GM19238 (cell line): ENCODE results near the gene STK24.

ENCODE experiments used
- DNase-seq: peaks from one replicate; pipeline ENCODE4 v3.0.0; 2011; ENCODE audit warnings: low spot score; ENCODE audit not compliant: insufficient read length

STK24 gene

DNA sequence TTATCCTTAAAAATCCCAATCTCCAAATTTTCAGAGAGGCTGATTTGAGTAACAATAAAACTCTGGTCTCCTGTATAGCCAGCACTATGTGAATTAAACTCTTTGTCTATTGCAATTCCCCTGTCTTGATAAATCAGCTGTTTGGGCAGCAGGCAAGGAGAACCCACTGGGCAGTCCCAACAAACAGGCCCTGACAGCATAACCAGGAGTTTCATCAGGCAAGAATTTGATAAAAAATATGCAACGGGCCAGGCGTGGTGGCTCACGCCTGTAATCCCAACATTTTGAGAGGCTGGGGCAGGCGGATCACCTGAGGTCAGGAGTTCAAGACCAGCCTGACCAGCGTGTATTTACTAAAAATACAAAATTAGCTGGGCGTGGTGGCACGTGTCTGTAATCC is 42.1 kb downstream of the STK24 start:
- DNase-seq, result no peak

DNA sequence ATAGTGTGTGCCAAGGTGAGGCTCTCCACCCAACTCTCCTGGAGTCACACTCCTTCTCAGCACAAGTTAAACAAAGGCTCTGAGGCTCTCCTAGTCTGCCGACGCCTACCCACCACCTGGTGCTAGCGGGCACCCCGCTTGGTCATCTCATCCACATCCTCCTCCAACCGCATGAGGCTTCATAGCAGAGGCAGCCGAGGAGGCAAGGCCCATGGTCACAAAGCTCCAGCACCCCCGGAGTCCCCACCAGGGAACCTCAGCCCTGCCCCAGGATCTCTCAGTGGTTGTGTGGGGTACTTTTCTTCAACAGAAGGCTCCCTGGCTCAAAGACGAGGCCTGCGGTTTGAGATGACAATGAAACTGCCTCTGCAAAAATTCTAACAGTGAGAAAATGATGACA is 43.0 kb downstream of the STK24 start:
- DNase-seq, result no peak

DNA sequence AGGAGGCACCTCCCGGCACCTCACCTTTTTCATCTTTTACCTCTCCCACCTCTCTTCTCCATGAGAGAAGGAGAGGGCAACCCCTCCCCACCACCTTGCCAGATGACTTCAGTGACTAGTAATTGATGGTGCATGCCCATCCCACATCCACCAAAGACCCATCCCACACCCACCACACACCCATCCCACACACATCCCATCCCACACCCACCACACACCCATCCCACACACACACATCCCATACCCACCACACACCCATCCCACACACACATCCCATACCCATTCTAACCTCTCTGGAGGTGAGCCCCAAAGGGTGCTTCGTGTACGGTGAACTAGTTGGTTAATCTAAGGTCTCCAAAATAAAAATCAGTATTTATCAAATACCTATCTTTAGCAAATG is 44.7 kb downstream of the STK24 start:
- no peak for DNase-seq

DNA sequence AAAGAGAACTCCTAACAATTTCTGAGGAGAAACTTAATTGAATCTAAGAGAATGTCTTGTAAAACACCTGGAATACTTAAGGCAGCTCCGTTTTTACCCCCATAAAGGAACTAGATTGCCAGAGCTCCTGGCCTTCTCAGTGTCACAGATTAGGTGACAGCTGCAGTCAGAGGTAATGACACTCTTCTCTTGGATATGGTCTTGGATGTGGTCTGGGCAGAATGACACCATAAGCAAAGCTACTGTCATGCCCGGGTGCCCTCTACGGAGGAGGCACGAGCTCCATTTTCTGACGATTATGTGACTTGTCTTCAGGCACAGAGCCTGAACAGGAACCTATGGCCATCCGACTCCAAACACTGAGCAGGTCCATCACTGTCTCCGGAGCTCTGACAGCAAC is 46.7 kb downstream of the STK24 start:
- DNase-seq, result no peak

DNA sequence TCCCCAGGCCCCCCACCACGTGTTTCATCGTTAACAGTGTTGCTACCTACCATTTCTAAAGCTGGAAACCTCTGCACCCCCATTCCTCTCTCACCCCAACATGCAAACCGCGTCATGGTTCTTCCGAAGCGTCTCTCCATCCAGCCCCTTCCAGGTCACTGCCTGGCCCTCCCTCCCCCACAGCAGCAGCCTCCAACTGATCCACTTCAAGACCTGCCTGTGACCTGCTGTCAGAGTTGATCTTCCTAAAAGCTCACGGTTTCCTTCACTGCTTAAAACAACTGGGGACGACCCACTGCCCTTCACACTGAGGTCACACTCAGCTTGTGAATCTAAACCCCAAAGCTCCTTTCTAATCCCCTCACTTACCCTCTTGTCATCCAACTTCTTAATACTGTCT is 47.7 kb downstream of the STK24 start:
- DNase-seq, result no peak

DNA sequence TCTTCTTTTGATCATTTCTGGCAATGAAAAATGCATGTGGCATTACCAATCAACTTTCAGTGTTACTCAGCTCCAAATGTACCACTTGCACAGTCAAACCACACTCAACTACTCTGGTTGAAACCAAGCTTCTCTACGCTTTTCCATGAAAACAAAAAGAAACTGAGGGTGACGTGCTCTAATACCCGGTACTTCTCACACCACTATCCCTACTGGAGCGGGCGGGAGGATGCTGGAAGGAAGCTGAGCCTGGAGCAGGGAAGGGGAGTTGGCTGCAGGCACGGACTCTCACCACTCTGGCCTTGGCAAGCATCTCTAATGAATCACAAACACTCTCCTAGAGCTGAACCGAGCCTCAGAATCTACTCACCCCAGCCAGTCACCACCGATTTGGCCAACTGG is 48.2 kb downstream of the STK24 start:
- DNase-seq, result no peak

DNA sequence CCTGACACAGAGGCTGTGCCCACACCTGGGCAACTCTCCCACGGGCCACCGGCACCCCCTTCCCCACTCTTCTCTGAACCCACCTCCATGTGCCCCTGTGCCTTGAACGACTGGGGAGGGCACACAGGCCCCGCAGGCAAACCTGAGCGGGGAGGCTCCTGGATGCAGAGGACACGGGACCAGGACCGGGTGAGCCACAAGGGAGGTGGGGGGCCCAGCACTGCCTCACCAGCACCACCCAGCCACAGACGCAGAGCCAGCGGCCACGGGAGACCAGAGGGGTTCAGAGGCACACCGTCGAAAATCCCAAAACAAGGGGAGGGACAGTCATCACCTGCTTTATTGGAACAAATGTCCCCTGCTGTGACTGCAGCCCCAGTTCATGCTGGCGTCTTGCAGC is 49.4 kb downstream of the STK24 start:
- DNase-seq, result no peak

DNA sequence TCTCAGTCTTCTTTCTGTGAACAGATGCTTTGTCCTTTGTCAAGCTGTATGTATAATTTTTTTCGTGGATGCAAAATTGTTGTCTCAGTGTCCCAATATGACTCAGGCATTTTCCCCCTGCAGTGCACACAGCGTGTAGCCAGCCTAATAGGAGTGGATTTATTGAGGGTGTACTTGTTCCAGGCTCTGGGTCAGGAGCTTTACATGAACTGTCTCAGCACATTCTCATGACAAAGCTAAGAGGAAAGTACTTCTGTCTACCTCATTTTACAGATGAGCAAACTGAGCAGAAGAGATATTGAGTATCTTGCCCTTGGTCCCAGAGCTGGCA is 50.8 kb downstream of the STK24 start:
- no peak for DNase-seq

DNA sequence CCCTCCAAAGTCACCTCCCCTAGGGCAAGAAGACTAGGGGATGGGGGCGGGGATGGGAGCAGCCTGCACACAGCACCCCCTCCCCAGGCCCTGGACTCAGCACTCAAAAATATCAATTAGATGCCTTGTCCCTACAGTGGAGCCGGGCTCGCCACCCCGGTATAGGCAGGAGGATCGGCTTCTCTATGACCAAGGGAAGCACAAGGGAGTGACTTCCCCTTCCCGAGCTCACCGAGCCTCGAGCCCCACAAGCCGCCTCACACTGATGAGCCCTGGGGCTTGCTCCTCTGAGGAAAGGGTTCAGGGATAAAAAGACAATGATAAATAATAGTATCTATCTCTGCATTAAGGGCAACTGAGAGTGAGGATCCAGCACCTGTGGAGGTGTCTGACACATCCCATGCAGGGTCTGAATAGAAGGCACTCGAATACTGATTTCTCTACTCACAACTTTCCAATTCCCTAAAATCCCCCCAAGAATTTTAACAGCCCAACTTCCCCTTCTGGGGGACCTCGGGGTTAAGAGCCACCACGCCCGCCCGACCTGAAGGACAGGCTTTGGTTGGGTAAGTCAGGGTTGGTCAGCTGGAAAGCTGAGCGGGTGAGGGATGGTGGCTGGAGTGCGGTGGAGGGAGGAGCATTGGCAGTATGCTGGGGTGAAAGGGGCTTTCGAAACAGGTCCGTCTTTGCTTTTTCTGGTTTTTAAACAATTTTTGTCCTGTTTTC is 51.3 kb downstream of the STK24 start:
- no peak for DNase-seq

DNA sequence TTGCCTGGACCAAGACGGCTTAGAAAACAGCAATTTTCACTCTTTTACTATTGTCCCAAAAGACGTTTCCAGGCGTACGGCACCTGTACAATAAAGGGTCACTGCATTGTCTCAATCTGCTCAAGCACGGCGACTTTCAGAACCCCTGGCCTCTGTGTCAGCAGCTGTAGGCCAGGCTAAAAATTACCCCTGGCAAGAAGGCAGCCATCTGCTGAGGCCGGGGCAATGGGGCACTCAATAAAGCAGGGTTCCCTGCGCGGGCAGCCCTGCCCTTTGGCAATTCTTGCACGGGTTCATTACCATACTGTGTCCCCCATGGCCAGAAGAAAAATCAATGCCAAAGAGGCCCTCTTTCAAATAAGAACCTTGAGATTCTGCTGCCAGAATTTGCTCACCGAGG is 52.1 kb downstream of the STK24 start:
- no peak for DNase-seq

DNA sequence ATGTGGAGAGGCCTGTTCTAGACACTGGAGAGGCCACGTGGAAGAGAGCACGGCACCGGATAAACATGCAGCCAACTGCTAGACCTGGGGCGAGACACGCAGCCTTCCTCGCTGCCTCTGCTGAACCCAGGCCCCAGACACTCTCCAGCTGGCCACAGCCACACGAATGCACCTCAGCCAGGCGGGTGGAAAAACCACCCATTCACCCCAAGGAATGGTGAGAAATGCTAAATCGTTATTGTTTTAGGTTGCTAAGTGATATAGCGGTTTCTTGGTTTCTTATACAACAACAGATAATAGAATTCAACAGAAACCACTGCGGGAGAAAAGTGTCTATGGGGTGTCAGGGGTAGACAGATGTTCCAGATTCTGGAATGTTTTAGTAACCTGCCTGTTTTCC is 52.5 kb downstream of the STK24 start:
- DNase-seq, result no peak

DNA sequence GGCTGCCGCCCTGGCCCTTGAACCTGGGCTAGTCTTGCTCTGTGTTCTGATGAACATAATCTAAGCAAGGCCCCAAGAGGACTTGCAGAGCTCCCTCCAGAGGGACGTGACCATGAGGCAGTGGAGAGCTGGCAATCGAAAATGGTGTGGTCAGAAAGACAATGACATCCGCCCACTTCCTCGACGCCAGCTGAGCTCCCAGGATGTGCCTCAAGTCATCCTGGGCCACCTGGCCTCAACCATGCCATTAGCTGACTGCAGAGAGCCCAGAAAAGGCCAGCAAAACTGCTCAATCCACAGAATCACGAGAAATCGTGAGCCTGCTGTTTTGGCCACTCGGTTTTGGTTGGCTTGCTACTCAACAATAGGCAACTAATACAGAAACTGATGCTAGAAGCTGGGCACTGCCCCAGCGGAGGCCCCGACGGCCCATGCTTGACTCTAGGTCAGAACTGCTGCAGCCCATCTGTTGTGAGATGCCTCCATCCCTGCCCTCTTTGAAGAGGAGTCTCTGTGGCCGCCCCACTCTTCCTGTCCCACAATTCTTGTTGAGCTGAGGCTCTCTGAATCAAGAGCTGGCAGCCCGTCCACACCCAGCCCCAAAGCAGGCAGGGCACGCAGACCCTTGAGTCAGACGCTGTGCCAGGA is 53.3 kb downstream of the STK24 start:
- DNase-seq, result no peak

DNA sequence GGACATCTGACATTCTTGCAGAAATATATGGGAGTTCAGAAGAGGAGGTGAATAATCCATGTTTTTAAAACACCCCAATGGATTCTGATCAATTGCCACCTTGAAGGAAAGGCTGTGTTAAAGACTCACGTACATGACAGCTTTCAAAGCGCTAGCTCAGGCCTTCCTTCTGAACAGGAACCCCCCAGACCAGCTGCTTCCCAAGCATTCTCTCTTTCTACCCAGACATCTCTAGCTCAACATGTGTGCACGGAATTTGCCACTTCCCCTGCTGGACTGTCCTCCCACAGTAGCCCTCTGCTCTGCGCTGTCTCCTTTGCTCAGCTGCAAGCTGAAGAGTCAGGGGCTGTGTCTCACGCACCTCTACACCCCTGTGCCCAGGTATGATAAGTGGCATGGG is 54.5 kb downstream of the STK24 start:
- no peak for DNase-seq

DNA sequence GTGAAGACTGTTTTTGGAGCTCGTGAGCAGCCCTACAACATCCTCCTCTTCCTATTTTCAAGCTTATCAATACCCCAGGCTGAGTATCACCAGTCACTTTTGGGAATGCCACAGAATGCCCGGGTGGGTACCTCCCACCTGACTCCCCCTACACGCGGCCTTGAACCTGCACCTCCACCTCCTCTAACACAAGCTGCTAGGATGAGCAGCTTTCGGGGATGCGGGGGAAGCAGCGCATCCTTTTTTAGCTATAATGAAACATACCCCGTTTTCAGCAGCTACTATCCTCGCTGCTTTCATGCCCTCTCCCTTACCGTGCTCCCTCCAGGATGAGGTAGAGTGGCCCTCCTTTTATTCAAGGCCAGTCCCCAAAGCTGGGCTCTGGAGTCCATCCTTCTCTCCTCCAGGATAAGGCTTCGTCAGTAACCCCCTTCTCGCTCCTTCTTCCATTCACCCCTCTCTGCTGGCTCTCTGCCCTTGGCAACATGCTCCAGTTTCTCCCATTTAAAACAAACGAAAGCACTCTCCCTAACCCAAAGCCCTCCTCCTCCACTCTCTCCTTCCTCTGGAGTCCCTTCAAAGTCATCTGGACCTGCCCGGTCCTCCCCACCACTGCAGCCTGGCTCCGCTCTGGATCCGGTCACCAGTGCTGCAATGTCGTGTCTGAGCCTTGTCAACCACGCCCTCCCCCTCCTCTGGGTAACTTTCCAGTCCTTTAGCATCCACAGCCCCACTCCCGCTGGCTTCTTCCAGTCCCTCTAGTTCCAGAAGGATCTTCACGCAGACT is 55.3 kb downstream of the STK24 start:
- no peak for DNase-seq

DNA sequence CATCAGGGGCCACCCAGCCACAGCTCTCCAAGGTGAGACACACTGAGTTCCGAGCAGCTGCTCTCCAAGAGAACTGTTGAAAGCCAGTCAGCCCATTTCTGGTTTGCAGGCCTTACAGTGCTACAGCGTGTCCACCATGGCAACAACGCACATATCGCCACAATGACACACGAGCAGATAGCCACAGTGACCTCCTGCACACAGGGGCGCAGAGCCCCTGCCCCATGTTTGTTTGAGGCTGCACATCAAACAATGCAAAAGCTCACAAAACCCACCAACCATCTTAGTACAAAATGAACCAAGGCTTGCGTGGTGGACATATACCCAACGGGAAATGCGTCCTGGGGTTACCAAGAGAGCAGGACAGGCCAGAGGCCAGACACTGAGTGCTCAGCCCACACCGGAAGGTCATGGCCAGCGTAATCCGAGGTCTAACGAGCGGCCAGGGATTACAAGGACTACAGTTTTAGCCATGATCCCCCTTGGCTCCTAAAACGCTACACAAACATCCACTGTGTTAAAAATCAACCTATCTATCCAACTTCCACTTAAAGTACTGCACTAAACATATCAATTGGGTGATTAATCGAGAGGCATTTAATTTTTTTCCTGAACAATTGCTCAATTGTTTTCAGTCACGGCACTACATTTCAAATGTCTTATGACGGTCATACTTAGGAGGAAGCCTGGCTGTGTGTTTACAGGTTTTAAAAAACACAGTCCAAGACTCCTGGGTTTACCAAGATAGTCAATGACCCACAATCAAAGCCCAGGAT is 56.0 kb downstream of the STK24 start:
- DNase-seq, result no peak

DNA sequence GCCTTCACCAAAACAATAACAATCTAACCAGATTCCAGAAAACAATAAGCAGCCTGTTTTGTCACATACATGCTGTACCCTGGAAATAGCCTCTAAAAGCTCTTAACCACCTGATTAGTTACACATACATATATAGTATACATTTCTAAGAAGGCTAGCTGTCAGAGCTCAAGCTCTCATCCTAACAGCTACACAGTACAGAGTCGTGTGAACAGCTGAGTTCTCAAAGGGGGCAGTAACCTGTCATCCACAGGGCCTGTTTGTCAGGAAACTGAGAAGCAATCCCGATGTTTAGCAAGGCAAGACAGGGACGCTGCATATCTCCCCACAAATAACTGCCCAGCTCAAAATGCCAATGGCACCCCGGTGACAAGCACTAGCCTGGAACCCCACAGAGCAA is 56.9 kb downstream of the STK24 start:
- DNase-seq, result no peak

DNA sequence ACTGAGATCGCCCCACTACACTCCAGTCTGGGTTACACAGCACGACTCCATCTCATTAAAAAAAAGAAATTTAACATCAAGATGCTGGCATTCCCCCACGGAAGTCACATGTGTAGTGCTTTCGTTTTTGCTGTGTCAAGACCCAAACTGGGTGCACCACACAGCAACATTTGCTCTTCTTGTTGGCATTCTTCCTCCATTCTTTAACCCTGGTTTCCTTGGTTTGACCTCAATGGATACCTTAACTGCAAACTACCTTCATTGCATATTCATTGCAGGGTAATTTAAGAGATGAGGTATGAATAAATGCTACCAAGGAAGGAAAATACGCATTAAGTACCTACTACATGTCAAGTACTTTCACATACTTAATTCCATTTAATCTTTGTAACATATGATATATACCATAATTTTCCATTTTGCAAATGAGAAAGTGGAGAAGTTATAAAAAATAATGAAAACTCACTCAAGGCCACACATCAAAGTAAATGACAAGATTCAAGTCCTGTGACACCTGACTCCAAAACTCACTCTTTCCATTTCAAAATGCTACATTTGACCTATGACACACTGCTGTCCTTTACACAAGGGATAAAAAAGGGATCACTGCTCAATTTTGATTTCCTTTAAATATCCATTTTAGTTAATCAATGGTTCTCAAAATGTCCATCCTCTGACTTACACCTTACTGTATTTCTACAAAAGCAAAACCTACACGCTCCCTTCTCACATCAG is 59.2 kb downstream of the STK24 start:
- no peak for DNase-seq

DNA sequence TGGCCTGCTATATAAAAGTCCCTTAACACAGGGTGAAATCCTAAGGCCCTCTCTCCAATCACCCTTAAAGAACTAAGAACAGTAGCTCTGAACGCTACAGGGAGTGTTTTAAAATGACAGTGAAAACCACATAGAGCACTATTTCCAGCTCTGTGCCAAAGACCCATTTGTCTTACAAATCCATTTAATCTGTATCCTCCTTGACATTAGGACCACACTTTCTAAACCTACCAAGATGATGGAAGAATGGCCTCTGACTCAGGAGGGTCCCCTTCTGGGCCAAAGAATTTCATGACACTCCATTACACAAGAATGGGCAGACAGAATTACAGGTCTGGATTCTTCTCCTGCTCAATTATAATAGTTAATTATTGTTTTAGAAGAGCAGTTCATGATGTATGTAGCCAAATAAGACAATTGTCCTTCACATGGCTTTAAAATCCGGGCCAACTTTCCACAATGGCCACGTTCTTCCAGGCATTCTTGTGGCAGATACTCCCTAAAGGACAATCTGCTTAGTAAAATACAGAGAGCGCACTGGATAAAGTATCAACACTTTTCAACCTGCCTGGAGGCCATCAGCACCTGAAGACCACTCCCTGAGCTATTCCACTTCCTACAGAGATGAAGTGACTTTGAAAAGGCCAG is 61.0 kb downstream of the STK24 start:
- DNase-seq, result no peak

DNA sequence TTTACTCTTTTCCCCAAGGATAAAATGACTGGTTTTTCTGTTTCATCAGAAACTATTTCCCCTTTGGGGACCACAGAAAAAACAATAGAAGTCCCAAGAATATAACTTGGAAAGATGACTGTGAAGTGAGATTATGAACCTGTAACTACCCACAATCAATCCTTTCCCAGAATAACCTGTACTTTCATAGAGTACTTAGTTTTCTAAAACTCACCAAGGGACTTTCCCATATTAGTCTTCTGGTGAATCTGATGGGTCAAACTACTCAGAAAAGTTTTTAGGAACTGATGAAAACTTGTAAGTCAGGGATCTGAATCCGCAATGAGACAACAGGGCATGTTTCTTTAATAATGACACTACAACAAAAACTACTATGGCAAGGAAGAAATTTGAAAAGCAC is 62.6 kb downstream of the STK24 start:
- DNase-seq, result no peak

DNA sequence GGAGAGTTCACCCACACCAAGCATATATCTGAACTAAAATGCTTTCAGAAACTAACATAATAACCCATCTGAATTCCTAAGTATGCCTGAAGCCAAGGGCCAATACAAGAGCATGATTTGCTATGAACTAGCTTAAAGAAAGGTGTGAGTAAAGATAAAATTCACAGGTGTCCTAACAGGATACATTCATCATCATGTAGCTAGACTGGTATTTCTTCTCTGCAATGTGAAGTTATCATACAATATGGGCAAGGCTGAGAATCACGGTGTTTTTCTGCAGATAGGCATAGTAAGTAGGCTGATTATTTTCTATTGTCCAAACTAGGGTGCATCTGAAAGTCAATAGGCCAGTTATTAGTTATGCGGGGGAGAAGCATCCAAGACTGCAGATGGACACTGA is 63.1 kb downstream of the STK24 start:
- no peak for DNase-seq
